ENCODE measurements around the gene SLC12A4.

GRCh38 chr16:67995423-67995822 lies 27.0 kb upstream of the SLC12A4 start:
- TF ChIP-seq, protein P1, sequence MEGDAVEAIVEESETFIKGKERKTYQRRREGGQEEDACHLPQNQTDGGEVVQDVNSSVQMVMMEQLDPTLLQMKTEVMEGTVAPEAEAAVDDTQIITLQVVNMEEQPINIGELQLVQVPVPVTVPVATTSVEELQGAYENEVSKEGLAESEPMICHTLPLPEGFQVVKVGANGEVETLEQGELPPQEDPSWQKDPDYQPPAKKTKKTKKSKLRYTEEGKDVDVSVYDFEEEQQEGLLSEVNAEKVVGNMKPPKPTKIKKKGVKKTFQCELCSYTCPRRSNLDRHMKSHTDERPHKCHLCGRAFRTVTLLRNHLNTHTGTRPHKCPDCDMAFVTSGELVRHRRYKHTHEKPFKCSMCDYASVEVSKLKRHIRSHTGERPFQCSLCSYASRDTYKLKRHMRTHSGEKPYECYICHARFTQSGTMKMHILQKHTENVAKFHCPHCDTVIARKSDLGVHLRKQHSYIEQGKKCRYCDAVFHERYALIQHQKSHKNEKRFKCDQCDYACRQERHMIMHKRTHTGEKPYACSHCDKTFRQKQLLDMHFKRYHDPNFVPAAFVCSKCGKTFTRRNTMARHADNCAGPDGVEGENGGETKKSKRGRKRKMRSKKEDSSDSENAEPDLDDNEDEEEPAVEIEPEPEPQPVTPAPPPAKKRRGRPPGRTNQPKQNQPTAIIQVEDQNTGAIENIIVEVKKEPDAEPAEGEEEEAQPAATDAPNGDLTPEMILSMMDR (conservative IDR thresholded peaks at IDR 0.05; ENCODE audit: low read depth, low read length): no peak
- TF ChIP-seq EZH2 (IDR thresholded peaks at IDR 0.05; ENCODE audit: borderline replicate concordance, low read depth, low read length, poor library complexity, severe bottlenecking): no peak
